Gastrocnemius medialis (tissue), 4 donors: Measurements from ENCODE around the gene TGFB1. TPM values are rescaled to one million over a fixed set of nuclear protein-coding genes. Genes with fewer than 3 reads are reported as not detected.

ENCODE experiments used
- ATAC-seq, 2 donors: fragments of 150-250 bp; one replicate each; pipeline ENCODE4 v1.9.1; 2016
- DNase-seq, 2 donors: peaks; one replicate each; pipeline ENCODE4 v3.0.0-alpha.2; 2019
- H3K27ac ChIP-seq, 4 donors: fragments of 200-600 bp; sonication (generic); 1 replicate in 1 of 4; 2 replicates in 3 of 4; pipeline ENCODE4 v1.5.1; 2016 to 2018; ENCODE audit warnings: mild to moderate bottlenecking in 2 of 4, moderate library complexity in 1 of 4
- H3K27me3 ChIP-seq, 3 donors: fragments of 200-600 bp; sonication (generic) in 2 of 3; 1 replicate in 1 of 3; 2 replicates in 2 of 3; pipeline versions ENCODE4 v1.5.1 to v1.6.0; 2016 to 2019; ENCODE audit warnings: mild to moderate bottlenecking in 1 of 3, moderate library complexity in 1 of 3
- H3K36me3 ChIP-seq, 2 donors: fragments of 200-600 bp; sonication (generic) in 1 of 2; one replicate each; pipeline ENCODE4 v1.5.1; 2017 to 2018
- H3K4me1 ChIP-seq, 2 donors: fragments of 200-600 bp; sonication (generic) in 1 of 2; one replicate each; pipeline ENCODE4 v1.5.1; 2016 to 2017; ENCODE audit warnings: mild to moderate bottlenecking in 2 of 2
- H3K4me3 ChIP-seq, 4 donors: fragments of 200-600 bp; sonication (generic) in 3 of 4; 1 replicate in 1 of 4; 2 replicates in 3 of 4; pipeline ENCODE4 v1.5.1; 2016 to 2019; ENCODE audit warnings: mild to moderate bottlenecking in 2 of 4
- H3K9me3 ChIP-seq, 3 donors: fragments of 200-600 bp; sonication (generic) in 2 of 3; 1 replicate in 1 of 3; 2 replicates in 2 of 3; pipeline ENCODE4 v1.5.1; 2016 to 2019
- CTCF ChIP-seq, 5 experiments: fragments of 450-650 bp in 3 of 5; fragments of 200-600 bp in 2 of 5; sonication (generic) in 2 of 5; IDR thresholded peaks in 4 of 5; conservative IDR thresholded peaks in 1 of 5; 1 replicate in 4 of 5; 2 replicates in 1 of 5; pipeline ENCODE4 v1.5.1; 2016 to 2019; ENCODE audit warnings: antibody characterized with exemption in 5 of 5, mild to moderate bottlenecking in 3 of 5, moderate library complexity in 3 of 5
- POLR2A ChIP-seq, 2 donors: fragments of 450-650 bp; IDR thresholded peaks; one replicate each; pipeline ENCODE4 v1.6.1; 2017; ENCODE audit warnings: antibody characterized with exemption in 2 of 2, mild to moderate bottlenecking in 2 of 2, moderate library complexity in 2 of 2
- in situ Hi-C, 4 donors: fragments of 200-750 bp; cut with MboI; loops; one replicate each; pipeline versions ENCODE4 v1.15.0 to v1.8.0; 2017; ENCODE audit warnings: low sequenced_read_pairs in 4 of 4
- intact Hi-C: fragments of 100-400 bp; cut with DNase I; formaldehyde crosslinking; loops from one replicate; pipeline ENCODE4 v1.15.1; 2023; ENCODE audit warnings: low total_unique reads
- total RNA-seq, 4 donors: library from RNA; depleted of rRNA; stranded (reverse); fragments of >200 nt; gene quantifications; one replicate each; pipeline versions ENCODE4 v1.1.0 to v1.2.3, GENCODE V29; 2016

Gene TGFB1
- total RNA-seq, 4 donors from 2014 or later, result 1.9 to 5.2 (median 4.9) TPM

GRCh38 chr19:41355035-41355434, 1.3 kb upstream of the TGFB1 start:
- no peaks in the 10 kb centered on the region for H3K9me3 ChIP-seq
- H3K36me3 ChIP-seq, result no peaks in the 10 kb centered on the region
- DNase-seq (no peak), ATAC-seq (no peak)
- peak overlapping the region in 3 of 4 donors; percentile 33 to 79 (median 50) for H3K27ac ChIP-seq
- H3K4me1 ChIP-seq, result peaks cover 0 to 32% of the 10 kb centered on the region in 2 donors
- H3K4me3 ChIP-seq, result no peak overlapping the region
- intact Hi-C loops (no loop called here), in situ Hi-C loops (no loop called here)
- H3K27me3 ChIP-seq, result peaks cover 27 to 45% (median 43%) of the 10 kb centered on the region in 3 donors
- no peak for TF ChIP-seq CTCF (IDR thresholded peaks at IDR 0.05 in 4 of 5, conservative IDR thresholded peaks at IDR 0.05 in 1 of 5)
- TF ChIP-seq POLR2A (IDR thresholded peaks at IDR 0.05), result no peak

GRCh38 chr19:41354343-41354953, 726 bp upstream of the TGFB1 start:
- no peak for DNase-seq
- TF ChIP-seq POLR2A (IDR thresholded peaks at IDR 0.05) (no peak), CTCF (IDR thresholded peaks at IDR 0.05 in 4 of 5, conservative IDR thresholded peaks at IDR 0.05 in 1 of 5) (no peak)
- Histone ChIP-seq H3K36me3 (no peaks in the 10 kb centered on the region), H3K4me1 (peaks cover 0 to 32% of the 10 kb centered on the region in 2 donors), H3K27ac (peak overlapping the region; percentile 75 to 80 (median 80)), H3K9me3 (no peaks in the 10 kb centered on the region), H3K27me3 (peaks cover 27 to 48% (median 45%) of the 10 kb centered on the region in 3 donors), H3K4me3 (peak overlapping the region; percentile 67 to 76 (median 73))
- intact Hi-C loops, result loop anchor here (5.0 kb wide), 1 partner anchor 152 kb away; no protein-coding TSS in a partner anchor
- in situ Hi-C loops, result no loop called here
- no peak for ATAC-seq

- intact Hi-C loops, result loop anchor here (2.0 to 5.0 kb wide), 2 partner anchors 26 to 151 kb away; no protein-coding TSS in a partner anchor
These were observed 885 bp downstream of the TGFB1 start for GRCh38 chr19:41352609-41353465.

GRCh38 chr19:41352279-41352608, 1.5 kb downstream of the TGFB1 start:
- peaks cover 0 to 32% of the 10 kb centered on the region in 2 donors for H3K4me1 ChIP-seq
- ATAC-seq, result no peak
- peak overlapping the region; percentile 67 to 76 (median 73) for H3K4me3 ChIP-seq
- intact Hi-C loops (loop anchor here (2.0 to 5.0 kb wide), 2 partner anchors 25 to 150 kb away; no protein-coding TSS in a partner anchor), in situ Hi-C loops (no loop called here)
- H3K27ac ChIP-seq, result peak overlapping the region; percentile 75 to 80 (median 80)
- no peaks in the 10 kb centered on the region for H3K36me3 ChIP-seq
- H3K9me3 ChIP-seq, result no peaks in the 10 kb centered on the region
- no peak for TF ChIP-seq CTCF (IDR thresholded peaks at IDR 0.05 in 4 of 5, conservative IDR thresholded peaks at IDR 0.05 in 1 of 5)
- no peak for TF ChIP-seq POLR2A (IDR thresholded peaks at IDR 0.05)
- DNase-seq, result no peak
- peaks cover 27 to 51% (median 45%) of the 10 kb centered on the region in 3 donors for H3K27me3 ChIP-seq

More at GRCh38 chr19:41352609-41353465, 885 bp downstream of the TGFB1 start:
- Histone ChIP-seq H3K4me3 (peak overlapping the region; percentile 67 to 76 (median 73)), H3K36me3 (no peaks in the 10 kb centered on the region), H3K27me3 (peaks cover 27 to 51% (median 45%) of the 10 kb centered on the region in 3 donors), H3K27ac (peak overlapping the region; percentile 75 to 80 (median 80)), H3K9me3 (no peaks in the 10 kb centered on the region), H3K4me1 (peaks cover 0 to 32% of the 10 kb centered on the region in 2 donors)
- DNase-seq, result peak in 1 of 2 donors; percentile 35
- in situ Hi-C loops, result no loop called here
- peak in 1 of 2 donors; percentile 21 for ATAC-seq
- TF ChIP-seq CTCF (IDR thresholded peaks at IDR 0.05 in 4 of 5, conservative IDR thresholded peaks at IDR 0.05 in 1 of 5) (peak in 3 of 5 experiments; percentile 19 to 54 (median 31)), POLR2A (IDR thresholded peaks at IDR 0.05) (no peak)
